OCI-LY7 (cell line): Measurements from ENCODE around the gene PARD3B. TPM values are rescaled to one million over a fixed set of nuclear protein-coding genes. Genes with fewer than 3 reads are reported as not detected.

Experiments
- BruUV-seq: library from RNA; stranded (reverse); fragments of 400-500 nt; replicated peaks from 2 replicates; lab custom pipeline; 2021; lab: Mats Ljungman, UMichigan
- CTCF ChIA-PET: fragments of 300-600 bp; sonication (Branson Sonifier 250); formaldehyde crosslinking; loops from one replicate; lab custom pipeline; 2022; ENCODE audit warnings: antibody characterized with exemption; ENCODE audit not compliant: unreplicated experiment; lab: Charles Lee
- POLR2A ChIA-PET: fragments of 300-600 bp; sonication (Branson Sonifier 250); formaldehyde crosslinking; loops from one replicate; lab custom pipeline; 2022; ENCODE audit warnings: antibody characterized with exemption; lab: Charles Lee
- DNase-seq: peaks from one replicate; pipeline ENCODE4 v3.0.0-alpha.2; 2015; ENCODE audit warnings: low spot score
- H2AFZ ChIP-seq: fragments of 200-600 bp; sonication (generic), shearing (Covaris generic); 2 replicates; pipeline ENCODE4 v1.6.1; 2014; ENCODE audit warnings: mild to moderate bottlenecking, antibody characterized with exemption, low read length, moderate library complexity
- H3K27ac ChIP-seq: fragments of 200-600 bp; sonication (generic); 2 replicates; pipeline ENCODE4 v1.5.1; 2014; ENCODE audit warnings: mixed run types, low read depth, mild to moderate bottlenecking, moderate library complexity, low read length, inconsistent platforms; ENCODE audit not compliant: poor library complexity, severe bottlenecking
- H3K36me3 ChIP-seq: fragments of 200-600 bp; sonication (generic); 2 replicates; pipeline ENCODE4 v1.6.1; 2014; ENCODE audit warnings: mild to moderate bottlenecking, antibody characterized with exemption, low read length, moderate library complexity, mixed read lengths; ENCODE audit not compliant: insufficient read depth
- H3K4me1 ChIP-seq: fragments of 200-600 bp; sonication (generic); 2 replicates; pipeline ENCODE4 v1.5.1; 2014; ENCODE audit warnings: mild to moderate bottlenecking, low read length; ENCODE audit not compliant: insufficient read depth, poor library complexity, severe bottlenecking
- H3K4me2 ChIP-seq: fragments of 200-600 bp; sonication (generic); 2 replicates; pipeline ENCODE4 v1.6.1; 2014; ENCODE audit warnings: mild to moderate bottlenecking, low read length
- H3K4me3 ChIP-seq: fragments of 200-600 bp; sonication (generic); 2 replicates; pipeline ENCODE4 v1.5.1; 2014; ENCODE audit warnings: mild to moderate bottlenecking, low read depth, low read length; ENCODE audit not compliant: poor library complexity, severe bottlenecking
- H3K79me2 ChIP-seq: fragments of 200-600 bp; sonication (generic); 2 replicates; pipeline ENCODE4 v1.6.1; 2016; ENCODE audit warnings: low read depth, mild to moderate bottlenecking, low read length, moderate library complexity, mixed read lengths; ENCODE audit not compliant: insufficient read depth
- H3K9me2 ChIP-seq: fragments of 200-600 bp; sonication (generic); 2 replicates; pipeline ENCODE4 v1.6.1; 2016; ENCODE audit warnings: mild to moderate bottlenecking, low read length, mixed read lengths; ENCODE audit not compliant: insufficient read depth
- H3K9me3 ChIP-seq: fragments of 200-600 bp; sonication (generic); 2 replicates; pipeline ENCODE4 v1.6.1; 2014; ENCODE audit warnings: mild to moderate bottlenecking, mixed run types, low read length, mixed read lengths
- H4K20me1 ChIP-seq: fragments of 200-600 bp; sonication (generic); 2 replicates; pipeline ENCODE4 v1.6.1; 2014; ENCODE audit warnings: mild to moderate bottlenecking, antibody characterized with exemption, low read length, moderate library complexity, mixed read lengths; ENCODE audit not compliant: insufficient read depth
- EZH2phosphoT487 ChIP-seq: fragments of 200-600 bp; sonication (generic); IDR thresholded peaks from 2 replicates; pipeline ENCODE4 v1.6.1; 2018; ENCODE audit warnings: low read depth, borderline replicate concordance, mild to moderate bottlenecking, mixed run types, antibody characterized with exemption, low read length, moderate library complexity, mixed read lengths
- intact Hi-C: fragments of 100-400 bp; cut with micrococcal nuclease; formaldehyde crosslinking; loops from one replicate; pipeline ENCODE4 v1.10.0; 2022; ENCODE audit not compliant: unreplicated experiment
- total RNA-seq, 2 experiments: library from RNA; depleted of rRNA in 1 of 2; stranded (reverse); fragments of >200 nt in 1 of 2; shearing (Covaris generic) in 1 of 2; gene quantifications; 2 replicates each; pipeline ENCODE4 v1.2.3, GENCODE V29; 2014 to 2022
- TF ChIP-seq, protein P1 (sequence below): fragments of 200-600 bp; sonication (generic); conservative IDR thresholded peaks from 2 replicates; pipeline ENCODE4 v1.5.1; 2014; ENCODE audit warnings: mild to moderate bottlenecking, antibody characterized with exemption, low read length, moderate library complexity, mixed read lengths

The PARD3B gene
- total RNA-seq, 2 experiments from 2014 or later, result not detected

GRCh38 chr2:204984518-204984917 lies 439.2 kb downstream of the PARD3B start:
- ChIA-PET CTCF (no interaction called here), POLR2A (interaction anchor here (0.6 to 0.7 kb wide), 2 partner anchors 205 to 445 kb away, joined by 3 to 4 read pairs; no protein-coding TSS in a partner anchor)
- H3K4me3 ChIP-seq, result no peak overlapping the region
- H2AFZ ChIP-seq, result no peak overlapping the region
- no peaks in the 10 kb centered on the region for H3K79me2 ChIP-seq
- H3K9me3 ChIP-seq, result no peaks in the 10 kb centered on the region
- no peak for DNase-seq
- H3K4me1 ChIP-seq, result no peaks in the 10 kb centered on the region
- no peaks in the 10 kb centered on the region for H4K20me1 ChIP-seq
- intact Hi-C loops, result no loop called here
- no peak for TF ChIP-seq EZH2phosphoT487
- no peak overlapping the region for H3K4me2 ChIP-seq
- no peaks in the 10 kb centered on the region for H3K36me3 ChIP-seq
- no peak overlapping the region for H3K27ac ChIP-seq
- BruUV-seq, result no TSS peak
- no peaks in the 10 kb centered on the region for H3K9me2 ChIP-seq

GRCh38 chr2:204986641-204987040 lies 441.4 kb downstream of the PARD3B start:
- Histone ChIP-seq H2AFZ (no peak overlapping the region), H3K4me2 (no peak overlapping the region), H3K9me3 (no peaks in the 10 kb centered on the region), H3K4me1 (no peaks in the 10 kb centered on the region), H3K27ac (no peak overlapping the region), H3K79me2 (no peaks in the 10 kb centered on the region), H3K9me2 (no peaks in the 10 kb centered on the region), H3K4me3 (no peak overlapping the region), H3K36me3 (no peaks in the 10 kb centered on the region), H4K20me1 (no peaks in the 10 kb centered on the region)
- ChIA-PET POLR2A (interaction anchor here (0.7 kb wide), 1 partner anchor 62 kb away, joined by 6 read pairs; no protein-coding TSS in a partner anchor), CTCF (no interaction called here)
- TF ChIP-seq, protein P1, sequence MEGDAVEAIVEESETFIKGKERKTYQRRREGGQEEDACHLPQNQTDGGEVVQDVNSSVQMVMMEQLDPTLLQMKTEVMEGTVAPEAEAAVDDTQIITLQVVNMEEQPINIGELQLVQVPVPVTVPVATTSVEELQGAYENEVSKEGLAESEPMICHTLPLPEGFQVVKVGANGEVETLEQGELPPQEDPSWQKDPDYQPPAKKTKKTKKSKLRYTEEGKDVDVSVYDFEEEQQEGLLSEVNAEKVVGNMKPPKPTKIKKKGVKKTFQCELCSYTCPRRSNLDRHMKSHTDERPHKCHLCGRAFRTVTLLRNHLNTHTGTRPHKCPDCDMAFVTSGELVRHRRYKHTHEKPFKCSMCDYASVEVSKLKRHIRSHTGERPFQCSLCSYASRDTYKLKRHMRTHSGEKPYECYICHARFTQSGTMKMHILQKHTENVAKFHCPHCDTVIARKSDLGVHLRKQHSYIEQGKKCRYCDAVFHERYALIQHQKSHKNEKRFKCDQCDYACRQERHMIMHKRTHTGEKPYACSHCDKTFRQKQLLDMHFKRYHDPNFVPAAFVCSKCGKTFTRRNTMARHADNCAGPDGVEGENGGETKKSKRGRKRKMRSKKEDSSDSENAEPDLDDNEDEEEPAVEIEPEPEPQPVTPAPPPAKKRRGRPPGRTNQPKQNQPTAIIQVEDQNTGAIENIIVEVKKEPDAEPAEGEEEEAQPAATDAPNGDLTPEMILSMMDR, result no peak
- TF ChIP-seq EZH2phosphoT487, result no peak
- BruUV-seq, result no TSS peak
- DNase-seq, result no peak
- intact Hi-C loops, result no loop called here

GRCh38 chr2:204988836-204989235 lies 443.6 kb downstream of the PARD3B start:
- no peaks in the 10 kb centered on the region for H4K20me1 ChIP-seq
- no peak overlapping the region for H2AFZ ChIP-seq
- intact Hi-C loops, result no loop called here
- no peak overlapping the region for H3K4me2 ChIP-seq
- no peaks in the 10 kb centered on the region for H3K9me3 ChIP-seq
- ChIA-PET POLR2A (no interaction called here), CTCF (no interaction called here)
- H3K4me3 ChIP-seq, result no peak overlapping the region
- TF ChIP-seq, protein P1, result no peak
- no peak for TF ChIP-seq EZH2phosphoT487
- BruUV-seq, result no TSS peak
- no peaks in the 10 kb centered on the region for H3K9me2 ChIP-seq
- no peaks in the 10 kb centered on the region for H3K36me3 ChIP-seq
- no peaks in the 10 kb centered on the region for H3K4me1 ChIP-seq
- no peak for DNase-seq
- H3K27ac ChIP-seq, result no peak overlapping the region
- no peaks in the 10 kb centered on the region for H3K79me2 ChIP-seq
